Dermis blood vessel endothelial cell (primary cell): ENCODE measurements around the gene BAG3. TPM values are rescaled to one million over a fixed set of nuclear protein-coding genes. Genes with fewer than 3 reads are reported as not detected.
"Not testable (repeated sequence)": the region's sequence is repeated elsewhere in the genome, so short reads cannot be mapped to it uniquely, and the experiment has no call there.

Source experiments
- DNase-seq: peaks from one replicate; pipeline ENCODE4 v3.0.0; 2010
- total RNA-seq: library from RNA; depleted of rRNA; stranded (reverse); fragments of >200 nt; gene quantifications from 2 replicates; pipeline ENCODE4 v1.2.3, GENCODE V29; 2014

The BAG3 gene
- total RNA-seq: 7.5 and 15.5 TPM in 2 replicates

DNA sequence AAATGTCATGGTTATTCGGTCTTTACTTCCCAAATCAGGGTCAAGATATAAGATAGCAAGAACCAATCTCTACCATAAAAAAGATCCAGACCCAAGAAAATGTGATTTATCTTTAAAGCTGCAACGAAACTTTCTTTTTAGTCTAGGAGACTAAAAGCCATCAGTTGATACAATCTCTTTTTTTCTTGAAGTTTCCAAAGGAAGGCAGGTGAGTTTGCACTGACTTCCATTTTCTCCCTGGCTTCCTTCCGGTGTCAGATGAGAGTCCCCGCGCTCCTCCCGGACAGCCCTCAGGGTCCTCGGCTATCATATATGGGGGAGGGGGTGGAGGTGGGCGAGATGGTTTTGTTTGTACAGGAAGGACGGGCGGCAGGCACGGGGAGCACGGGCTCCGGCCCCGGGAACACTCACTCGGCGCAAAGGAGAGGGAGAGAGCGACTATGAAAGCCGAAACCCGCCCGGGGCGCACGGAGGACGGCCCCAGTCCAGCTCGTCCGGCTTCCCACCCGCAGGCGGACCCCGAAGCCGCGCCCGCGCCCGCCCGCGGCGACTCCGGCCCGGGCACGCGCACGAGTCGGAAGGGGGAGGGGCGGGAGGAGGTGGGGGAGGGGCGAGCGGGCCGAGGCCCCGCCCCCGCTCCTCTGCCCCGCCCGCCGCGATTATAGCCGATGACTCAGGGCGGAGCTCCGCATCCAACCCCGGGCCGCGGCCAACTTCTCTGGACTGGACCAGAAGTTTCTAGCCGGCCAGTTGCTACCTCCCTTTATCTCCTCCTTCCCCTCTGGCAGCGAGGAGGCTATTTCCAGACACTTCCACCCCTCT is at the start of gene BAG3:
Gene BAG3, plus strand, starts transcription at position 689 of the 822 bp plus-strand sequence. CDS start 296 bp downstream, outside the sequence.
- peak; percentile 92 for DNase-seq

- peak; percentile 66 for DNase-seq
Observed at GRCh38 chr10:119602241-119603095, 48.7 kb upstream of the BAG3 start.

GRCh38 chr10:119604468-119604867 is 46.7 kb upstream of the BAG3 start:
- DNase-seq: no peak

DNA sequence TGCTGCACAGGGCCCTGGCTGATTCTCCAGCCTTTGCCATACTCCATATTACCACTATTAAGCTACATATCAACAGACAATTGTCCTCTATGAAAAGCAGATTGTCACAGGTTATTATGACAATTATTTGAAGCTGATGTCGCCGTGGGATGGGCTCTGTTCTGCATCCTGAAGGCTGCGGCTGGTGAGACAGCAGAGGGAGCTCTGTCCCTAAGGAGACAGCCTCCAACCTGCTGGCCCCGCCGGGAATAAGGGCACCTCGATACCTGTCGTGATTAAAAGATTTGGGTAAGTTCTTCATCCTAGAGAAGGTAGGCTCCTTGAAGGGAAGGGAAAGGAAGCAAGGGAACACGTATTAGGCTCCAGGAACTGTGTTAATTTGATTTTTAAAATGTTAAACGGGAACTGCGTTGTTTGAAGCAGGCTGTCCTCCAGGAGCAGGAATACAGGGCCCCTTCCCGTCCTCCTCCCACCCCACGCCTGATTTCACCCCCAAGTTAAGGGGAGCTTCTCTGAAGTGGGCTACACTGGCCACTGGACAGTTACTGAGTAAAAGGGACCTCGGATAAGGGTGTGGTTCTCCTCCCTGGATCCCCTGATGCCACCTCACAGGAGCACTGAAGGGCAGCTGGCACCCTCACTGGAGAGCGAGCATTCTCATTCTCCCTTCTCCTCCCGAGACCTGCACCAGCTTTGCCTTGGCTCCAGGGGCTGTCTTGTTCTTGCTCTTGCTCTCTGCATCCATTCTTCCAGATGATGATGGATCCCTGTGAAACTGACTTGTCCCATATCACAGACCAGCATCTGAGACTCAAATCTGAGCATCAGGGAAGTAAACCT is 42.6 kb upstream of the BAG3 start:
- DNase-seq: peak; percentile 70

DNA sequence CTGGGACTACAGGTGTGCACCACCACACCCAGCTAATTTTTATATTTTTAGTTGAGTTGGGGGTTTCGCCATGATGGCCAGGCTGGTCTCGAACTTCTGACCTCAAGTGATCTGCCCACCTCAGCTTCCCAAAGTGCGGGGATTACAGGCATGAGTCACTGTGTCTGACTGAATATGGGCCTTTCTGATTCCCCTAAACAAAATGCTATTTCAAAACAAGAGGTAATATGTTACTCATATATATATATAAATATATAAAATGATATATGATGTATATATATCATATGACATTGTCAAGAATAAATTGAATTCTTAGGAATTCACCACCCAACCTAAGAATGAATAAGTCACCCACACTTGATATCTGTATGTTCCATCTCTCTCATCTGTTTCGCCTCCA is 41.7 kb upstream of the BAG3 start:
- DNase-seq: no peak

DNA sequence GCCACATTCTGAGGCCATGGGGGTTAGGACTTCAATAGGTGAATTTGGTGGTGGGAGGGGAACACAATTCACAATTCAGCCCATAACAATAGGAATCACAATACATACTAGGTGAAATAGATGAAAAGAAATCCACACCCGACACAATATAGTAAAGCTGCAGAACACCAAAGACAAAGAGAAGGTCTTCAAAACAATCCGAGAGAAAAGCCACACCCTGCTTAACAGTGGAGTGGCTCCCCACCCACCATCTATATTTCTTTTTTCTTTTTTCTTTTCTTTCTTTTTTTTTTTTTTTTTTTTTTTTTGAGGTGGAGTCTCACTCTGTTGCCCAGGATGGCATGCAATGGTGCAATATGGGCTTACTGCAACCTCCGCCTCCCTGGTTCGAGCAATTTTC is 39.7 kb upstream of the BAG3 start:
- no peak for DNase-seq

GRCh38 chr10:119613741-119614140 is 37.4 kb upstream of the BAG3 start:
- DNase-seq: no peak

- DNase-seq: no peak
Observed at GRCh38 chr10:119614686-119615085, 36.5 kb upstream of the BAG3 start.

DNA sequence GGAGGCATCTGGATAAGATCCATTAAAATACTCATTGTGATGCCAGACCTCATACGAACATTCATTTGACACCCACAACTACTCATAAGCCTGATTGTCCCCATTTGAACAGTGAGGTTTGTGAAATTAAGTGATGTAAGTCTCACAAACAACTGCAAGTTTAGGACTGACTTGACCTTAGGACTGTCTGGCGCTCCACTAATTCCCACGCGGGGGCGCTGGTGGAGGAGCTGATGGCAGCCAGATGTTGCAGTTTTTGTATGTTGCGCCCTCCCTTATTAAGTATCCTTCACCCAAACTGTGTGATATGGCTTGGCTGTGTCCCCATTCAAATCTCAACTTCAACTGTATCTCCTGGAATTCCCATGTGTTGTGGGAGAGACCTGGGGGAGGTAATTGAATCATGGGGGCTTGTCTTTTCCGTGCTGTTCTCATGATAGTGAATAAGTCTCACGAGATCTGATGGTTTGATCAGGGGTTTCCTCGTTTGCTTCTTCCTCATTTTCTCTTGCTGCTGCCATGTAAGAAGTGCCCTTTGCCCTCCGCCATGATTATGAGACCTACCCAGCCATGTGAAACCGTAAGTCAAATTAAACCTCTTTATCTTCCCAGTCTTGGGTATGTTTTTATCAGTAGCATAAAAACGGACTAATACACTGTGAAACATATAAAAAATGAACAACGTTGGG is 34.2 kb upstream of the BAG3 start:
- no peak for DNase-seq

DNA sequence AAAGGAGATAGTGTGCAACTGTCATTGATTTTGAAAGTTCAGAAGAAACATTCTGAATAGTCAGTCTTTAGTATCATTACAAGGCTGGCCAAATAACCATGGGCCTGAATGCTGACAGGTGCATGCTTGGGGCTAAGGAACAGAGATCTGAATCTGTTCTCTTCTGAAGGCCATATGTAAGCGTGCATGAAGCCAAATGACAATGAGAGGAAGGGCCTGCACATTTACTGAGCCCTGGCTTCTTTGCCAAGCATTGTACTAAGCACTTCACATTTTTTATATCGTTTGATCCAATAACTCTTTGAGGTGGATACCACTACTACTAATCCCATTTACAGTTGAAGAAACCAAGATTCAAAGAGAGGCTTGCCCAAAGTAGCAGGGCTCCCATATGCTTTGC is 32.0 kb upstream of the BAG3 start:
- DNase-seq: peak; percentile 93

GRCh38 chr10:119619811-119620210 is 31.4 kb upstream of the BAG3 start:
- not testable (repeated sequence) for DNase-seq

DNA sequence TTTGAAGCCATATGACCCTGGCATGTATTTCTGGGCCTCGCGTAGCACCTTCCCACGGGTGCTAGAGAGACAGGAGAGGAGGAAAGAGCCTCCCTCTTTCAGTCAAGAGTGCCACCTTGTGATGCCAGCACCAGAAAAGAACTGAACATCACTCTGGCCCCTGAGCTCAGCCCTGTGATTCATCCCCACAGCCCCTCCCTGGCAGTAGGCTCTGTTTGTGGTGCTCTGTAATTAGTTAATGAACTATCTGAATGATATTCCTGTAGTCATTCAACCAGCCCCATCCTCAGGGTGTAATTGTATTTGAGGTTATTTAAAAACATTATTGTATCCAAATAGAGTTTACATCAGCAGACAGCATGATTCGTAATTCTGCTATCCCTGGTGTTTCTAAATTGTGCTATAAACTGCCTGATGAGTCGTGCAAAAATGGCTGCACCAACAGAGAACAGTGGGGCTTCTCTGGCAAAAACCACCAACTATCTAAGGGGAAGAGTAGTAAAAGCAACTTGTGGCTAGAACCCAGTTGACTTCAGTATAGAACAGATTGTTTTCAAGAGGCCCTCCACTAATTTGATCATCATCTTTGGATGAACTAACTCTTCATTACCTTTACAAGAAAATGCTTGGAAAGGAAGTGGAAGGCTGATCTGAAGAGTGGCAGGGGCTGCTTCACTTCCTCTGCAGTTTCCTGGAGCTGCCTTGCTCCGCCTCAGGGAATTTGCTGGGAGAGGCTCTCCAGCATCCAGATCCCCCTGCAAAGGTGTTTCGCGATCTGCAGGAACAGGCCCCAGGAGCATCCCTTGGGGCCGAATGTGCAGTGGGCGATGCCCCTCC is 30.7 kb upstream of the BAG3 start:
- peak; percentile 19 for DNase-seq

DNA sequence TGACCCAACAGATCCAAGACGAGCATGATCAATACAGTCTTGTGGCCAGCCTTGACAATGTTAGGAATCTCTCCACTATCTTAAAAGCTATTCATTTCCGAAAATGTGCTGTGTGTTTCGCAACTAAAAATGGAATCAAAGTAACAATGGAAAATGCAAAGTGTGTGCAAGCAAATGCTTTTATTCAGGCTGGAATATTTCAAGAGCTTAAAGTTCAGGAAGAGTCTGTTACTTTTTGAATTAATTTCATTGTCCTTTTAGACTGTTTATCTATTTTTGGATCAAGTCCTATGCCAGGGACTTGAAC is 30.1 kb upstream of the BAG3 start:
- no peak for DNase-seq

GRCh38 chr10:119625570-119626280 is 25.5 kb upstream of the BAG3 start:
- no peak for DNase-seq

GRCh38 chr10:119630300-119630699 is 20.9 kb upstream of the BAG3 start:
- DNase-seq: no peak

DNA sequence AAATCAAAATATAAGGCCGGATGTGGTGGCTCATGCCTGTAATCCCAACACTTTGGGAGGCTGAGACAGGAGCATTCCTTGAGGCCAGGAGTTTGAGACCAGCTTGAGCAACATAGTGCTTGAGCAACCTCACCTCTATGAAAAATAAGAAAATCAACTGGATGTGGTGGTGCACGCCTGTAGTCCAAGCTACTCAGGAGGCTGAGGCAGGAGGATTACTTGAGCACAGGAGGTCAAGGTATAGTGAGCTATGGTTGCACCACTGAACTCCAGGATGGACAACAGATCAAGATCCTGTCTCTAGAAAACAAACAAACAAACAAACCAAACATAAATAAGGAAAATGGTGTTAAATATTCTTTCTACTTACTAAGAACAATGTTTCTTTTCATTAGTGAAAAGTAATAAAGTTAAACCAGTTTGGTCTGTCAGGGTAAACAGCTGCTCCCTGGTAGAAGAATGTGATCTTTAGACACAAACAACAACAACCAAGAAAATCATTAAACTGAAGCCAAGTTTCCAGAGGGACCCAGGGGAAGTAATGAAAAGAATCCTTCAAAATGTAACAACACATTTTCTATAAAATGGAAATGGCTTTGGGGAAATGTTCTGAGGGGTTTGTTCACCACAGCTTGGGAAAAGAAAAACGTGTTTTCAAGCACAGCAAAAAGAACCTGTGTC is 17.5 kb upstream of the BAG3 start:
- no peak for DNase-seq

DNA sequence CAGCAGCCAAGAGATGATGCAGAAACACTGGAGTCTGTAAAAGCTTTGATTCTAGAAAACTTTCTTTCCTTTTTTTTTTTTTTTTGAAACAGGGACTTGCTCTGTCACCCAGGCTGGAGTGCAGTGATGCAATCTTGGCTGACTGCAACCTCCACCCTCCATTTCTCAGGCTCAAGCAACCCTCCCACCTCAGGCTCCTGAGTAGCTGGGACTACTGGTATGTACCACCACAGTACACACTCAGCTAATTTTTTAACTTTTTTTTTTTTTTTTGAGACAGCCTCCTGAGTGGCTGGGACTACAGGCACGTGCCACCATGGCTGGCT is 17.0 kb upstream of the BAG3 start:
- no peak for DNase-seq

DNA sequence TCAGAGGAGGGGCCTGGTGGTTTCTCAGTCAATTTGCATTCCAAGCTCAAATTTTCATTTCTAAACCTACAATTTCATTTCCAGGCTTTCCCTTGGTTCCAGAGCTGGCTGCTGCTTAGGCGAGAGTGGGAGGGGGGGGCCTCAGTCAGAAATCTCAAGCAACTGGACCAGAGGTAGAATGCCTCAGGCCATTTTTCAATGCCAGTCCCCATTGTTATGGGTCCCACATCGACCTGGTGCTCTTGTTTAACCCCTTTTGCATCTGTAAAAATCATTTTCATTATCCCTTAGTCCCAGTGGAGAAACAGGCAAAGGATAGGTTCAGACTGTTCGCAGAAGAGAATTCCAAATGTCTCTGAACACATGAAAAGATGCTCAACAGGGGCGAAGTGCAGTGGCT is 13.5 kb upstream of the BAG3 start:
- DNase-seq: no peak

- no peak for DNase-seq
Observed at GRCh38 chr10:119638982-119639381, 12.2 kb upstream of the BAG3 start.

DNA sequence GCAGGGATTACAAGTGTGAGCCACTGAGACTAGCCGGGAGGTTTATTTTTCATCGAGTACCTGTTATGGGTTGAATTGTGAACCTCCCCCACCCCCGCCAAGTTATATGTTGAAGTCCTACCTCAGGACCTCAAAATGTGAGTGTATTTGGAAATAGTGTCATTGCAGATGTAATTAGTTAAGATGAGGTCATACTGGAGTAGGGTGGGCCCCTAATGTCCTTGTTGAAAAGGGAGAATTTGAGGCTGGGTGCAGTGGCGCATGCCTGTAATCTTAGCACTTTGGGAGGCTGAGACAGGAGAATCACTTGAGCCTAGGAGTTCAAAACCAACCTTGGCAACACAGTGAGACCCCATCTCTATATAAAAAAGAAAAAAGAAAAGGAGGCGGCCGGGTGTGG is 10.8 kb upstream of the BAG3 start:
- DNase-seq: no peak
